ENCODE measurements around the gene TIRAP.
A peak's percentile ranks its signal among the peaks of the same experiment; 100 is the strongest.

Gene TIRAP

GRCh38 chr11:126284829-126285228 lies 1.9 kb downstream of the TIRAP start:
- no peak overlapping the region for H3K9ac ChIP-seq (ENCODE audit: low read length)
- H3K9me2 ChIP-seq (replicated peaks; ENCODE audit: insufficient read depth, low read length) = no peaks in the 10 kb centered on the region
- H4K20me1 ChIP-seq (ENCODE audit: insufficient read depth, low read length) = no peaks in the 10 kb centered on the region
- peak overlapping the region; percentile 86; the same call in 1 of the 2 replicates for H3K4me2 ChIP-seq (ENCODE audit: low read depth, low read length)
- peak overlapping the region; percentile 16; the same call in 1 of the 2 replicates for H3K27ac ChIP-seq (ENCODE audit: low read length)
- DNase-seq = peak; percentile 87
- TF ChIP-seq CTCF (IDR thresholded peaks at IDR 0.05; ENCODE audit: low read length) = no peak
- no peak for TF ChIP-seq EZH2phosphoT487 (IDR thresholded peaks at IDR 0.05; ENCODE audit: low read length)
- no peak for TF ChIP-seq EZH2 (optimal IDR thresholded peaks at IDR 0.05; ENCODE audit: low read depth, low read length)
- H3K27me3 ChIP-seq (replicated peaks; ENCODE audit: insufficient read depth, low read length) = no peaks in the 10 kb centered on the region
- peaks cover 35% of the 10 kb centered on the region for H3K79me2 ChIP-seq (ENCODE audit: low read length)
- H3F3A ChIP-seq (ENCODE audit: insufficient read depth, low read length) = peaks cover 20% of the 10 kb centered on the region
- H2AFZ ChIP-seq (ENCODE audit: low read length) = no peak overlapping the region
- no peaks in the 10 kb centered on the region for H3K36me3 ChIP-seq (replicated peaks; ENCODE audit: insufficient read depth, low read length)
- no peaks in the 10 kb centered on the region for H3K9me3 ChIP-seq (replicated peaks; ENCODE audit: insufficient read depth, low read length)
- H3K4me1 ChIP-seq (ENCODE audit: low read length) = peaks cover 7% of the 10 kb centered on the region
- H3K4me3 ChIP-seq (ENCODE audit: low read length) = no peak overlapping the region

- no peaks in the 10 kb centered on the region for H3K9me2 ChIP-seq (replicated peaks; ENCODE audit: insufficient read depth, low read length)
- no peaks in the 10 kb centered on the region for H3K36me3 ChIP-seq (replicated peaks; ENCODE audit: insufficient read depth, low read length)
- TF ChIP-seq EZH2 (optimal IDR thresholded peaks at IDR 0.05; ENCODE audit: low read depth, low read length) (no peak), EZH2phosphoT487 (IDR thresholded peaks at IDR 0.05; ENCODE audit: low read length) (no peak)
- no peak overlapping the region for H3K27ac ChIP-seq (ENCODE audit: low read length)
- no peak overlapping the region for H3K4me3 ChIP-seq (ENCODE audit: low read length)
- no peaks in the 10 kb centered on the region for H3K27me3 ChIP-seq (replicated peaks; ENCODE audit: insufficient read depth, low read length)
- H3K79me2 ChIP-seq (ENCODE audit: low read length) = peaks cover 34% of the 10 kb centered on the region
- no peak overlapping the region for H2AFZ ChIP-seq (ENCODE audit: low read length)
- peaks cover 12% of the 10 kb centered on the region for H3F3A ChIP-seq (ENCODE audit: insufficient read depth, low read length)
- H3K9me3 ChIP-seq (replicated peaks; ENCODE audit: insufficient read depth, low read length) = no peaks in the 10 kb centered on the region
- H3K9ac ChIP-seq (ENCODE audit: low read length) = no peak overlapping the region
- DNase-seq = no peak
- peaks cover 7% of the 10 kb centered on the region for H3K4me1 ChIP-seq (ENCODE audit: low read length)
- H4K20me1 ChIP-seq (ENCODE audit: insufficient read depth, low read length) = no peaks in the 10 kb centered on the region
- H3K4me2 ChIP-seq (ENCODE audit: low read depth, low read length) = no peak overlapping the region
Measured at GRCh38 chr11:126288237-126288636, 5.3 kb downstream of the TIRAP start.

DNA sequence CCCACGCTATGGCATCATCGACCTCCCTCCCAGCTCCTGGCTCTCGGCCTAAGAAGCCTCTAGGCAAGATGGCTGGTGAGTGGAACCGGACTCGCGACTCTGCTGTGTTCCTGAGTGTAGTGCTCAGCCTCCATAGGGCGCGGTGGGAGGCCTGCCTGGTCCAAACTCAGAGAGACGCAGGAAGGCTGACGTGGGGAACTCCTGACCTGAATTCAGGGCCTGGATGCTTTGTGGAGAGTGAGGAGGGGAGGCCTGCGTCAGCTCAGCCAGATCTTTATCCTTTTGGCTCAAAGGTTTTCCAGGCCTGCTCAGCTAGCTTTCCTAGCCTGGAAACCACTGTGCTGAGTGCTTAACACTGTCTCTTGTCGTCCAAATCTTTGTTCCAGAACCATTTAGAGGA lies 8.0 kb downstream of the TIRAP start:
- no peak overlapping the region for H3K27ac ChIP-seq (ENCODE audit: low read length)
- no peak for TF ChIP-seq EZH2 (optimal IDR thresholded peaks at IDR 0.05; ENCODE audit: low read depth, low read length)
- no peak for TF ChIP-seq CTCF (IDR thresholded peaks at IDR 0.05; ENCODE audit: low read length)
- no peak for TF ChIP-seq EZH2phosphoT487 (IDR thresholded peaks at IDR 0.05; ENCODE audit: low read length)

GRCh38 chr11:126293726-126294125 lies 10.8 kb downstream of the TIRAP start:
- Histone ChIP-seq H3K79me2 (ENCODE audit: low read length) (no peaks in the 10 kb centered on the region), H3K9me3 (replicated peaks; ENCODE audit: insufficient read depth, low read length) (no peaks in the 10 kb centered on the region), H3K27ac (ENCODE audit: low read length) (no peak overlapping the region), H3K27me3 (replicated peaks; ENCODE audit: insufficient read depth, low read length) (no peaks in the 10 kb centered on the region), H3F3A (ENCODE audit: insufficient read depth, low read length) (no peaks in the 10 kb centered on the region), H3K4me2 (ENCODE audit: low read depth, low read length) (no peak overlapping the region), H3K4me1 (ENCODE audit: low read length) (no peaks in the 10 kb centered on the region), H3K36me3 (replicated peaks; ENCODE audit: insufficient read depth, low read length) (no peaks in the 10 kb centered on the region), H3K9ac (ENCODE audit: low read length) (no peak overlapping the region), H4K20me1 (ENCODE audit: insufficient read depth, low read length) (no peaks in the 10 kb centered on the region), H2AFZ (ENCODE audit: low read length) (no peak overlapping the region), H3K9me2 (replicated peaks; ENCODE audit: insufficient read depth, low read length) (no peaks in the 10 kb centered on the region), H3K4me3 (ENCODE audit: low read length) (no peak overlapping the region)
- no peak for TF ChIP-seq CTCF (IDR thresholded peaks at IDR 0.05; ENCODE audit: low read length)
- TF ChIP-seq EZH2phosphoT487 (IDR thresholded peaks at IDR 0.05; ENCODE audit: low read length) = no peak
- TF ChIP-seq EZH2 (optimal IDR thresholded peaks at IDR 0.05; ENCODE audit: low read depth, low read length) = no peak
- DNase-seq = no peak

More for the DNA sequence above, 8.0 kb downstream of the TIRAP start:
- H2AFZ ChIP-seq (ENCODE audit: low read length) = no peak overlapping the region
- no peak overlapping the region for H3K4me2 ChIP-seq (ENCODE audit: low read depth, low read length)
- H3K4me1 ChIP-seq (ENCODE audit: low read length) = no peaks in the 10 kb centered on the region
- no peaks in the 10 kb centered on the region for H3K9me2 ChIP-seq (replicated peaks; ENCODE audit: insufficient read depth, low read length)
- no peaks in the 10 kb centered on the region for H3K9me3 ChIP-seq (replicated peaks; ENCODE audit: insufficient read depth, low read length)
- H3K36me3 ChIP-seq (replicated peaks; ENCODE audit: insufficient read depth, low read length) = no peaks in the 10 kb centered on the region
- H3K4me3 ChIP-seq (ENCODE audit: low read length) = no peak overlapping the region
- no peaks in the 10 kb centered on the region for H4K20me1 ChIP-seq (ENCODE audit: insufficient read depth, low read length)
- no peak overlapping the region for H3K9ac ChIP-seq (ENCODE audit: low read length)
- H3F3A ChIP-seq (ENCODE audit: insufficient read depth, low read length) = no peaks in the 10 kb centered on the region
- H3K79me2 ChIP-seq (ENCODE audit: low read length) = peaks cover 12% of the 10 kb centered on the region; the same call in 1 of the 2 replicates
- no peaks in the 10 kb centered on the region for H3K27me3 ChIP-seq (replicated peaks; ENCODE audit: insufficient read depth, low read length)
- no peak for DNase-seq

All from MM.1S (cell line).